ENCODE results near the gene EFHD2.
"Not testable (repeated sequence)": the region's sequence is repeated elsewhere in the genome, so short reads cannot be mapped to it uniquely, and the experiment has no call there.

EFHD2 gene

DNA sequence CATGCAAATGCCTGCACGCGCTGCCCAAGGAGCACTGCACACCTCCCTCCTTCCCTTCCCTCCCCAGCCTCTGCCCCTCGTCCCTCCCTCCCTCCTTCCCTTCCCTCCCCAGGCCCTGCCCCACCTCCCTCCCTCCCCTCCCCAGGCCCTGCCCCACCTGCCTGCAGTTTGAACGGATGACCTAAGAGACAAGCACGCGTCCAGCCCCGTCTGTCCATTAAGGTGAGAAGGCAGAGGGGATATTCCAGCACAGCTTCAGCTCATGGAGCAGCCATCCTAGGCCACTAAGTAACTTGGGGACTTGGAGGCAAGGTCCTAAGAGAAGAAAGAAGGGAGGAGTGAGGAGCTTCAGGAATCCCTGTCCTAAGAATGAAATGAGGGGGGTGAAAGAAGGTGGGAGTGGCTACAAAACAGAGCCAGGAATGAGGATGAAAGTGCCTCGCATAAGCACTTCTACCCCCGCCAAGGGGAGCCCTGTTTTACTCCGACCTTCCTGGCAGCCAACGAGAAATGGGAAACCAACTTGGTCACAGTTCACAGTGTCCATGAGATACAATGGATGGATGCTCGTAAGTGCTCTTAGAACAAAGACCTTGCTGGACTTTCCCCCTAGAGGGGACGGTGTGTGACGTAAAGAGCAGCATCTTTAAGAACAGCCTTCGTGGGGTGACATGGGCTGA is 21.3 kb upstream of the EFHD2 start:
- no peak for DNase-seq (ENCODE audit: low spot score)

DNA sequence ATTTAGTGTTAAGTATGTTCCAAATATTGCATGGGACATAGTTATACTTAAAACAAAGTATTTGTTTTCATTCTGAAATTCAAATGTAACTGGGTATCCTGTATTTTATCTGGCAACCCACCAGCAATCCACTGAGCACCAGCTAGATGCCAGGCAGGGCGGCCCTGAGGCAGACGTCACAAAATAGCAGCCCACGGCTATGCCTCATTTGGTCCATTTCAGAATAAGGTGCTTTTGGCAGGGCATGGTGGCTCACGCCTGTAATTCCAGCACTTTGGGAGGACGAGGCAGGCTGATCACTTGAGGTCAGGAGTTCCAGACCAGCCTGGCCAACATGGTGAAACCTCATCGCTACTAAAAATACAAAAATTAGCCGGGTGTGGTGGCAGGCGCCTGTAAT is 19.9 kb upstream of the EFHD2 start:
- not testable (repeated sequence) for DNase-seq (ENCODE audit: low spot score)

DNA sequence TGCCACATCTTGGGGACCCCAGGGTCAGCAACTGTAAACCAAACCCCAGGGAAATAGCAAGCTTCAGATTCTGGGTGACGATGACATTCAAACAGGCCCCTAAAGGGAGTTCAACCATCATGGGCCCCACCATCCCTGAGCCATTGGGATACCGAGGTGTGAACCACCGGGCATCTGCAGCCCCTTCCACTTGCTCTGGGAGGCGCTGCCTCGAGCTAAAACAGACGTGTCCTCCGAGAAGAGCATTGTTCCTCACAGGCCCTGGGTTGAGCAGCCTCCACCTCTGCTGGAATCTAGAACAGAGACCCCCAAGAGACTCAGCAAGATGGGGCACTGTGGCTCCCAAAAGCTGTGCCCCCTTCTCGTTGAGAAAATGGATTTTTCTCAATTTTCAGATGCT is 19.0 kb upstream of the EFHD2 start:
- DNase-seq (ENCODE audit: low spot score), result no peak

DNA sequence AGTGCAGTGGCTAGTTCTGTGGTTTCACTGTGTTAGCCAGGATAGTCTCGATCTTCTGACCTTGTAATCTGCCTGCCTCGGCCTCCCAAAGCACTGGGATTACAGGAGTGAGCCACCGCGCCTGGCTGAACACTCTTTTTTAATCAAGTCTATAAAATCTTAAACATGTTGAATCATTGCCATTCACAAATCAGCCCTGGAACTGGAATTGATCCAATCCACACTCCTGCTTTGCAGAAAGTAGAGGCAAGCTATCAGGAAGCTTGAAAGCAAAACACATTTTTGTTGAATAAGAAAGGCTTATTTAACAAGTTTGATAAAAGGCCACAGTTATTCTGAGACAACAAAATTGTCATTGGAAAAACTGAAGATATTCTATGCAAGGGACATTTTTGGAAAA is 18.3 kb upstream of the EFHD2 start:
- no peak for DNase-seq (ENCODE audit: low spot score)

DNA sequence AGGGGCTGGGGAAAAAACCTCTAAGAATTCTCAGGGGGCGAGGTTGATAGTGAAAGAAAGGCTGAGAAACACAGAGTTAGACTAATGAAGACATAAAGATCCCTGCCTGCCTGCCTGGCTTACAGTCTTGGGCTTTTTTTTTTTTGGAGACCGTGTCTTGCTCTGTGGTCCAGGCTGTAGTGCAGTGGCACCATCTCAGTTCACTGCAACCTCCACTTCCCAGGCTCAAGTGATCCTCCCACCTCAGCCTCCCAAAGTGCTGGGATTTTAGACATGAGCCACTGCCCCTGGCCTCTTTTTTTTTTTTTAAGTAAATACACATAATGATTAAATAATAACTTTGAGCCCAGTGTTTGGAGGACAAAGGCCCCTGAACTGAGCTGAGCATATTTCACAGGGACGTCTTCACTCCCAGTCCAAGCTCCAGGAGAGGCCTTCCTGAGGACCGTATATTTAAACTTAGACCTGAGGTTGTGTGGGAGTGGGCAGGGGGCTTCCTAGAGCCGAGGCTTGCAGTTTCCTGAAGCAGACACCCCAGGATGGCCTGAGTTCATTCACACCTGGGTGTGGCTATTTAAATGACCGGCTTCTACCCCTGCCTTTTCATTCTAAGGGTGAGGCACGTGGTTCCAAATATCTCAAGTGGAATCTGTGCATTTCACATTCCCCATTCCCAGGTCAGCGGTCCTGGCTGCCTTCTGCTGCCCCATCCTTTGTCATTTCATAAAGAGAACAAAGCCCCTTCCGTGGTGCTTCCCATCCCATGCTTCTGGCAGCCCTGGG is 16.0 kb upstream of the EFHD2 start:
- DNase-seq (ENCODE audit: low spot score), result no peak

DNA sequence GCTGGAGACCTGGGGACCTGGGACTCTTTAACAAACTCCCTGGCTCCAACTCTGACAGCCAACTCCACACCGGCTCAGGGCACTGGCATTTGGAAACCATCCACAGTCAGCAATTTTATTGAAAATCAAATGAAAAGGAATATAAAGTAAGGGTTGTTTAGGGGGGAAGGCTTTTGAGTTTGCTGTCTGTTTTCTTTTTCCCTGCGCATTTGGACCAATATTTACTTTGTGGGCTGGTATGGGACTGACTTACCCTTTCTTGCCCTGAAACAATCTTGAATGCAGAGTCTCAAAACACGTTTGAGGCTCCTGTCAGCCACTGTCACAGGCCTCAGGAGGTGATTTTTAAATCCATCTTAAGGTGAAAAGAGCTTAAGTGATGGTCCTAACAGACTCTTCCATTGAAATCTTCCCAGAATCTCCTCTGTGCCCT is 15.4 kb upstream of the EFHD2 start:
- no peak for DNase-seq (ENCODE audit: low spot score)

DNA sequence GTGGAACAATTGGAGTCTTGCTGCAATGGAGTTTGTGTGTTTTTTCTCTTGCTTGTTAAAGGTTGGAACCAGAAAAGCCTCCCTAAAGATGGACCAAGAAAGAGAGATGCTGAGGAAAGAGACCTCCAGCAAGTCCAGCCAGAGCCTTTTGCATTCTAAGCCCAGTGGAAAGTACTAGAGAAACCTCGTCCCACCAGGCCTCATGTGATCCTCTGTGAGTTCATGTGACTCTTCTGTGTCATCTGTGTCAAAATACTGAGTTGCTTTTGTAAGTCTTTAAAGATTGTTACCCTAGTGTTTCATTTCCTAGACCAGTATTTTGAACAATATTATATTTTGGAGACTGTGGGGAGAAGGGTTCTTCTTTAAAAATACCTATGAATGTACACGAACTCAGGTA is 12.5 kb upstream of the EFHD2 start:
- no peak for DNase-seq (ENCODE audit: low spot score)

DNA sequence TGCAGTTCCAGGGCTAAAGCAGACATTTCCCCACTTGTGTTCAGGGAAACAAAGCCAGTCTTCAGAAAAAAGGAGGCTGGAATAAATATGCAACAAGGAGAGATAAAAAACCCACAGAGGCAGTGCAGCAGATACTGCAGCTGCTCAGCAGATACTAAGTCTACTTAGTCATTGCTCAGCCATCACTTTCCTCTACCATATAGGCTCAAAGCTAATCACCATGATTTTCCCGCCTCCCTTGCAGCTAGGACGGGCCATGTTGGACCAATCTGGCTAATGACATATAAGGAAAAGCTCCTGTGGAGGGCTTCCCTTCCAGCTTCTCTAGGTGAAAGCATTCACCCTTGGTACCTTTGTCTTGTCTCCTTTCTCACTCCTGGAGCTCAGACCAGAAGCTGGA is 10.0 kb upstream of the EFHD2 start:
- no peak for DNase-seq (ENCODE audit: low spot score)

DNA sequence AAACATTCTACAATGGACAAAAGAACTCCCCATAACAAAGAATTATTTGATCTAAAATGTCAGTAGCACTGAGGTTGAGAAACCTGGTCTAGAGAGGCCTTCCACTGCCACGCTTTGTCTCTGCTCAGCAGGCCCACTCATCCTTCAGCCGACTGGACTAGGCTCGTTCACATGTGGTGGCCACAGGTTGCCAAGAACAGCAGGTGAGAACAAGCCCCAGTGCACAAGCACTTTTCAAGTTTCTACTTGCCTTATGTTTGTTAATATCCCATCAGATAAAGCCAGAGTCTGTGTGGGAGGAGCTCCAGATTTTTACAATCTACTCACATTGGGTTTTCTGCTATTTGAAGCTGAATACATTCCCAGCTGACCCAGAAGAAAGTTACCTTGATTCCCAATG is 9.1 kb upstream of the EFHD2 start:
- DNase-seq (ENCODE audit: low spot score), result no peak

DNA sequence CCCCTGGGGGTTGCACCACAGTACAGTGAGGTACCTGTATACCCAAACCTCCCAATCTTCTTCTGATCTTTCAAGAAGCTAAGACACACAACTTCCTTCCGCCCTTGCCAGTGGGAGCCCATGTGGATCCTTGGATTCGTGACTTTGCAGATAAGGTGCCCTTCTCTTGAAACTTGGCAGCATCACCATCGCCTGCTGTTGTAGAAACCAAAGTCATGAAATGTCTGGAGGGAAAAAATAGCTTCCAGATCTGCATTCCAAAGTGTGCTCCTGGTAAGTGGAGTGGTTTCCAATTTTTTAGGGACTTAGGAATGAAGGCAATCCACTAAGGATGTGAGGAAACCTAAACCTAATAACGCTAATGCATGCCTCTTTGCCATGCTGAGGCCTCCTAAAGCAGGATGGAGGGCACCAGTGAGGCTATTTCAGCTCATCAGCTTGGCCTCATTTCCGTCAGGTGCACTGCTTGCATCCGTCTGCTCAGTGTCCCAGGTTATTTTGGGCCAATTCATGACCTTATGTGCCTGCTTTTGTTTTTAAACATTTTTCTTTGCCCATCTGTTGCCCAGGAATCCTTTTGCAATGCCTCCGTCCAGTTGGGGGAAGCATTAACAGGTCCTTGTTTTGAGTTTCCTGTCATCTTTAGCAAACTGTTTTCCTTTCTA is 8.2 kb upstream of the EFHD2 start:
- DNase-seq (ENCODE audit: low spot score), result no peak

DNA sequence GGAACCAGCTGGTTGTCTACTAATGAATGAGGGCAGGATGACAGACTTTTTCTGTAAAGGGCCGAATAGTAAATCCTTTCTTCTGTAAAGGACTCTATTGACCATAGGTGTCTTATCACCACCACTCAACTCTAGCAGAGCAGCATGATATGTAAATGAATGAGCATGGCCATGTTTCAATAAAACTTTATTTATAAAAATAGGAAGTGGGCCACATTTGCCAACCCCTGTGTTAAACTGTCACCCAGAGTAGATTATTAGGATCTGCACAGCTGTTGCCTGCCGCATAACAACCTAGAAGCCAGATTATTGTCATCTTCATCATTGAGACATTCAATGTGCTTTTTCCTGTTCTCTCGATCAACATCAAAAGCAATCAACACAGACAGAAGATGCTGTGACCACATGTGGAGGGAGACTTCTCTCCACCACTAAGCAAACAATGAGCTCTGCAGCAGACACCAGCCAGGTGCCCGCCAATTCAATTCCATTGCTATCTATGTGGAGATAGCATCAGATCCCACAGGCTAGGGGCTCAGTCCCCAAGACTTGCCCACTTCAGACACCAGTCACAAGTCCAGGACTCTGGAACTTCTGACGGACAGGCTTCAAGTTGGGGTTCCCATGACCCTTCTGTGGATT is 6.8 kb upstream of the EFHD2 start:
- DNase-seq (ENCODE audit: low spot score), result no peak

DNA sequence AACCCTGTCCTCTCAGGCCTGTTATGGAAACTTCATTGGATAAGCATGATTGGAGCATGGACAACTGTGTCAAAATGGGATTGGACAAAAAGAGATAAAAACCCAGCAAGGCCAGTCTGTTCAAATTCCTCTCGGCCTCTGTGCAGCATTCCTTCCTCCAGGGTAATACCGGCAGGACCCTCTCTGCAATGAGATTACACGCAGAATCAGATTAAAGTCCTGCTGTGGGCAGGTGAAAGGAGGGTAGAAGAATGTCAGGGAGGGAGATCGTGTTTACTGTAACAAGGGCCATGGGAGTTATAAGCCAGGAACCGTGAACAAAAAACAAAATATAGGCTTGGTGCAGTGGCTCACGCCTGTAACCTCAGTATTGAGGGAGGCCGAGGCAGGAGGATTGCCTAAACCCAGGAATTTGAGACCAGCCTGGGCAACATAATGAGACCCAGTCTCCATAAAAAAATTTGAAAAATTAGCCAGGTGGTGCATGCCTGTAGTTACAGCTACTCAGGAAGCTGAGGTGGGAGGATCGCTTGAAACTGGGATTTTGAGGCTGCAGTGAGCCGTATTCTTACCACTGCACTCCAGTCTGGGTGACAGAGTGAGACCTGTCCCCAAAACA is 5.6 kb upstream of the EFHD2 start:
- no peak for DNase-seq (ENCODE audit: low spot score)

DNA sequence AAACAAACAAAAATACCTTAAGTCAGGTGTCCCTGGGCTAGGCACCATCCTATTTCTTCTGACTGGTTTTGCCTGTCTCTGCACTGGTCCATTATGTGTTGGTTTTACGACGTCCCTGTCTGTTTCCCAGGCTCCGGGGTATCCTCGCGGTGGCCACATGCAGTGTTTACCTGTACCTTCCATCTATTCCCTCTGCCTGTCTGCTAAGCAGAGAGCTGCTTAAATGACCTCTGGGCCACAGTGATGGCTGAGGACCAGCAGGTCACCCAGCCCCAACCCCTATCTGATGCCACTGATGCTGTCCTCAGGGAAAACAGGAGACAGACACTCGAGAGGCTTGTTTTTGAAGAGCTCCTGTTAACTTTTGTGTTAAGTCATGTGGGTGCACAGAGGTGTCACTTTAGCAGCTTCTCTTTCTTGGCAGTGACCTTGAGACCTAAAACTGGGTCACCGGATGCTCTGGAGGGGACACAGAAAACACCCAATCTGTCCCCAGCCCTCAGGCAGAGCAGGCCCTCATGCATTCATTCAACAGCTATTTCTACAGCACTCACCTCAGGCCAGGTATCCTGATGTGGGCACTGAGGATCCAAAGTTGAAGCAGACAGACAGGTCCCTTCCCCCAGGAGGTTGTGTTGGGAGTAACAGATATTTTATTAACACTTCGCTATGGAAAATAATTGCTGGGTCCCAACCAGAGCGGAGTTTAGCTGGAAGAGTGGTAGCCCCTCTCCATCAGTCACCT is 4.4 kb upstream of the EFHD2 start:
- DNase-seq (ENCODE audit: low spot score), result no peak

DNA sequence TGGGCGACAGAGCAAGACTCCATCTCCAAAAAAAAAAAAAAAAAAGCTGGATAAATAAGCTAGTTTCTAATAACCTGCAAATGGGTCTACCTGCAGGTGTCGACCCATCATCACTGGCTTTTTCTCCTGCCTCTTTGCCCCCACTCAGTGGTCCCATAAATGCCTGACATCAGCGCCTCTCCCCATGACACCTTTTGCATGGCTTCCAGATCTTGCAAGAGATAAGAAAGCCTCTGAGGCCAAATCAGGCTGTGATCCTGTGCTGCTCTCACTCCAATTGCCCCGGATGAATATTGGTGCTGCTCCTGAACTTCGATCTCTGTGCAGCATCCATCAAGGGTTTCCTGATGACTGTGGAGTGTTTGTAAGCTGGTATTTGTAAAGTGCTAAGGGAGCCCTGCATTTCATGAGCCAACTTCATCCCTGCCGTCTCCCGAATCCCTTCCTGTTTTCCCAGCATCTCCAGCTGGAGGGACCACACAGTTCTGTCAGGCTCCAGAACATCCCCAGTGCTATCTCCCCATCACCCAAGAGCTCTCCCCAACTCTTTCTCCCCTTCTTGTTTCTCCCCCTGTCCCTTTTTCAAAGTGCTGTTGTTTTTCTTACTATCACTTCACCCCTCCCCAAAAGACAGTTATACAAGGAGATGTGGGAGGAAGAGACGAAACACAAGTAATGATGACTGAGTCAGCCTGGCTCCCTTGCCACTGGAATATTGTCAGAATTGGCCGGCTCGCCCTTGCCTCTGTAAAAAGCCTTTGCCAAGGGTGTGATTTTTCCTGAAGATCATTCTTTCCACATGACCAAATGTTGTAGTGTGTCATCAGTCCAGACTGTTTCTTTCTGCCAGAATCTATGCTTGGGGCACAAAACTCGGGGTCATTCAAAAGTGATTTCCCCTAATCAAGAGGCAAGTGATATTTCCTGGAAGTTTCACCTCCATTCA is 2.8 kb upstream of the EFHD2 start:
- no peak for DNase-seq (ENCODE audit: low spot score)

DNA sequence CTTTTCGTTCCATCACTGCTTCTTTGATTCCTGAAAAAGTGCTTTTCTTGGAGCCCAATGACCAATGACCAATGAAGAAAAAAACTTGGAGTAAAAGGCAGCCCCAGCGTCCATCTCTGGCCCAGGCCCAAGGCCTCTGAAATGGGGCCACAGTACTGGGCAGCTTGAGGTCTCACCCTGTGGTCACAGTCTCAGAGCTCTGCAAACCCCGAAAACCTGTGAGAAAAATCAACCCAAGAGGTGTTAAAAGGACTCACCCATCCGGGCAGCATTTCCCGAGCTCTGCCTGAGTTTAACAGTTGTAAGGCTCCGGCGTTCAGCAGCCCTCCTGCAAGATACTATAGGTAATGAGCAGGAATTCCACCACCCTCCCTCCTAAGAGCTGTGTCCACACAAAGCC is 2.1 kb upstream of the EFHD2 start:
- DNase-seq (ENCODE audit: low spot score), result no peak

DNA sequence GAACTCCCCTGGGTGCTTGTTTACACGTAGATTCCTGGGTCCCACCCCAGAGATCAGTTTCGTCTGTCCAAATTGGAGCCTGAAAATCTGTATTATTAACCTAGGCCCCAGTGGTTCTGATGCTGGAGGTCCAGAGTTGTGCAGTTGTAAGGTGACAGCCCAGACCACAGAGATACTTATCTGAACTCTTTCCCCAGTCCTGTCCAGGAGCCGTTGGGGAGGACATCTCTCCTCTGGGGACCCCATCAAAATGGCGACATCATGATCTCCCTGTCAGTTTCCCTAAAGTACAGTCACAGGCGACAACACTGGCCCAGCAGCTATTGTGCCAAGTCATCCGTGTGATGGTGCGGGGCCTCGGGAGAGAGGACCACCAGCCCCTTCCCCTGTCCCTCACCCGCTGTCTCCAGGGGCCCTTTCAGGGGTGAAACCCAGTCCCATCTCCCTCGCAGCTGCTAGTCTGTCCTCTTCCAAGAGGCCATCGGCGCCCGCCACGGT is 749 bp upstream of the EFHD2 start:
- DNase-seq (ENCODE audit: low spot score), result no peak

DNA sequence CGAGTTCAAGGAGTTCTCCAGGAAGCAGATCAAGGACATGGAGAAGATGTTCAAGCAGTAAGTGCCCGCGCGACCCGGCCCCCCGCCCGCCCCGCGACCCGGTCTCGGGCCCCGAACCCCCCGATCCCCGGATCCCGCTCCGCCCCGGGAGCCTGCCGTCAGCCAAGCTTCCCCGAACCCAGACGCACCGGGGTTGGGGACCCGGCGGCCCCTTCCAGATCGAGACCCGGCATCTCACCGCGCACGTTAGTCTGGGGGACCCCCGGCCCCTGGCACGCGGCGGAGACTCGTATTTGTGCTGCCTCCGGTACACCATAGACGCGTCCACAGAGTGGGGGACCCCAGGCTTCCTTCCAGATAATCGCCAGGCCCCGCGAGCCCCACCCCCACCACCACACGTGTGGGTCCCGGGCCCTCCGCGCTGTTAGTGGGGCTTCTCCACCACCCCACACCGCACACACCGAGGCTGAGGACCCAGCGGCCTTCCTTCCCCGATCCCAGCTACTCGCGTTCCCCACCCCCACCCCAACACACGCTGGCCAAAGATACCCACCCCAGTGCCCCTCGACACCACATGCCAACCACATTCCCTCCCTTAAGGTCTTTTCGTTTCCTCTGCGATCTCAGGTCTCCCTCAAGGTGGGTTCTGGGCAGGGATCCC is 665 bp downstream of the EFHD2 start:
- no peak for DNase-seq (ENCODE audit: low spot score)

DNA sequence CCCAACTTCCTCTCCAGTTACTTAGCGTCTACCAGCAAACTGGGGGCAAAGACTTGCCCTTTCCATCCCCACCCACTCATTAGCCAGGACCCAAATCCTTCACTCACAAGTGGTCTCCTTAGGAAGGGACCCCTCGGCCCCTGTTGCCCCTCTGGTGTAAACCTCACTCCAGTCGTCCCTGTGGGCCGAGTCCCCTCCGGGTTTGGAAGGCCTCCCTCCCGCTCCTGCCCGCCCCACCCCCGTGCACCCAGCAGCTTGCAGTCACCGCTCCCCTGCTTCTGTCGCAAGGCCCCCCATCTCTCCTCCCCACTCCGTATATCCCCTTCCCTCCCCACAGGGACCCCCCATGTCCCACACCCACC is 1.2 kb downstream of the EFHD2 start:
- no peak for DNase-seq (ENCODE audit: low spot score)

DNA sequence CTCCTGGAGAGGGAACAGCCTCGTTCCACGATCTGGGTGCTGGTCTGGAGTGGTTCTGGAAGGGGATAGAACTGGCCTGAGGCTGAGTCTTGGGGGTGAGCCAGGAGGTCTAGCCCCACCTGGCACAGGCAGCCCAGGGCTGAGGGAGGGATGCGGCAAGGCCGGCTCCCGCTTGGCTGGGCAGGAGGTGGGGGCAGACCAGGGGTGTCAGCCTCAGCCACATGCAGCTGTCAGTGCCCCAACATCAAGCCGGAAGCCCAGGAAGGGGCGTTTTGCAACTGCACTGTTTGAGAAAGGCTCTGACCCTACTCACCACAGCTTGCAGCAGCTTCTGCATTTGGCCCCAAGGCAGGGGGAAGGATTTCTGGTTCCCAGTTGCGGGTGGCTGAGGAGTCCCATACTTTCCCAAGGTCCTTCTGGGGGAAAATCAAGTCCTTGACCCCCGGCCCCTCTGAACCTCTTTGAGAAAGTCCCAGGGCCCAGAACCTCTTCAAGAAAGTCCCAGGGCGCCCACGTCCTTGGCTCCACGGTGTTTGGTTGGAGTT is 2.0 kb downstream of the EFHD2 start:
- DNase-seq (ENCODE audit: low spot score), result peak; percentile 51

All from CD4-positive, alpha-beta T cell treated with Interleukin-2 at 100 ng/mL for 4 hours (primary cell).